Liver (tissue), 9 donors: Measurements from ENCODE around the gene PGPEP1. TPM values are rescaled to one million over a fixed set of nuclear protein-coding genes. Genes with fewer than 3 reads are reported as not detected.

Experiments
- DNase-seq: peaks from one replicate; pipeline ENCODE4 v3.0.0-alpha.2; 2017; ENCODE audit warnings: low spot score
- H3K27ac ChIP-seq, 2 donors: one replicate each; pipeline ENCODE4 v1.7.0; 2013; ENCODE audit warnings: inconsistent platforms in 2 of 2, low read length in 2 of 2, control low read depth in 1 of 2, low read depth in 1 of 2, mild to moderate bottlenecking in 1 of 2
- H3K27me3 ChIP-seq, 4 donors: one replicate each; pipeline versions ENCODE4 v1.6.1 to v1.7.0; 2013; ENCODE audit warnings: low read length in 3 of 4, inconsistent platforms in 1 of 4, mild to moderate bottlenecking in 1 of 4, moderate library complexity in 1 of 4; ENCODE audit not compliant: control insufficient read depth in 4 of 4, insufficient read depth in 4 of 4
- H3K36me3 ChIP-seq, 4 donors: one replicate each; pipeline versions ENCODE4 v1.6.1 to v1.7.0; 2013; ENCODE audit warnings: low read length in 3 of 4, mild to moderate bottlenecking in 3 of 4, low read depth in 1 of 4, moderate library complexity in 1 of 4; ENCODE audit not compliant: control insufficient read depth in 4 of 4, insufficient read depth in 3 of 4
- H3K4me1 ChIP-seq, 4 donors: one replicate each; pipeline versions ENCODE4 v1.6.1 to v1.7.0; 2013; ENCODE audit warnings: low read length in 3 of 4, mild to moderate bottlenecking in 3 of 4, moderate library complexity in 1 of 4; ENCODE audit not compliant: control insufficient read depth in 4 of 4, insufficient read depth in 4 of 4
- H3K4me3 ChIP-seq, 3 donors: one replicate each; pipeline versions ENCODE4 v1.6.1 to v1.7.0; 2013; ENCODE audit warnings: low read length in 3 of 3, control low read depth in 1 of 3, low read depth in 1 of 3, mild to moderate bottlenecking in 1 of 3
- H3K9ac ChIP-seq, 2 donors: one replicate each; pipeline ENCODE4 v1.7.0; 2013; ENCODE audit warnings: low read length in 2 of 2, mild to moderate bottlenecking in 2 of 2, moderate library complexity in 2 of 2, control low read depth in 1 of 2, low read depth in 1 of 2
- H3K9me3 ChIP-seq, 4 donors: one replicate each; pipeline versions ENCODE4 v1.6.1 to v1.7.0; 2013; ENCODE audit warnings: low read length in 3 of 4; ENCODE audit not compliant: control insufficient read depth in 4 of 4
- EGR1 ChIP-seq, 2 donors: IDR thresholded peaks; 2 replicates each; pipeline ENCODE4 v1.6.1; 2016 to 2018; ENCODE audit warnings: antibody characterized with exemption in 2 of 2, low read depth in 2 of 2
- FOXA1 ChIP-seq: IDR thresholded peaks from 2 replicates; pipeline ENCODE4 v1.6.1; 2016; ENCODE audit warnings: antibody characterized with exemption
- FOXA2 ChIP-seq: IDR thresholded peaks from 2 replicates; pipeline ENCODE4 v1.6.1; 2016; ENCODE audit warnings: antibody characterized with exemption
- HNF4A ChIP-seq, 2 donors: conservative IDR thresholded peaks; 2 replicates each; pipeline ENCODE4 v1.6.1; 2016; ENCODE audit warnings: antibody characterized with exemption in 2 of 2, mild to moderate bottlenecking in 2 of 2
- HNF4G ChIP-seq: IDR thresholded peaks from 2 replicates; pipeline ENCODE4 v1.6.1; 2016; ENCODE audit warnings: antibody characterized with exemption
- JUND ChIP-seq, 2 donors: IDR thresholded peaks; 2 replicates each; pipeline ENCODE4 v1.6.1; 2016; ENCODE audit warnings: antibody characterized with exemption in 2 of 2
- NR2F2 ChIP-seq: IDR thresholded peaks from 2 replicates; pipeline ENCODE4 v1.6.1; 2016; ENCODE audit warnings: antibody characterized with exemption
- RAD21 ChIP-seq, 2 donors: IDR thresholded peaks; 2 replicates each; pipeline ENCODE4 v1.6.1; 2016; ENCODE audit warnings: antibody characterized with exemption in 2 of 2, mild to moderate bottlenecking in 2 of 2
- RXRA ChIP-seq, 2 donors: IDR thresholded peaks; 2 replicates each; pipeline ENCODE4 v1.6.1; 2017 to 2018; ENCODE audit warnings: antibody characterized with exemption in 2 of 2, mild to moderate bottlenecking in 1 of 2
- SP1 ChIP-seq: IDR thresholded peaks from 2 replicates; pipeline ENCODE4 v1.6.1; 2018; ENCODE audit warnings: antibody characterized with exemption, mild to moderate bottlenecking
- YY1 ChIP-seq: IDR thresholded peaks from 2 replicates; pipeline ENCODE4 v1.6.1; 2016; ENCODE audit warnings: antibody characterized with exemption, mild to moderate bottlenecking
- WGBS: extraction: QIAGEN DNeasy Blood & Tissue Kit; methylation state at CpG from one replicate; pipeline ENCODE4 v1.1.7; 2013; 5-methylcytosine and 5-hydroxymethylcytosine counted together
- polyA plus RNA-seq, 2 donors: library from polyadenylated mRNA; stranded (reverse) in 1 of 2; unstranded in 1 of 2; fragments of 200-250 nt in 1 of 2; fragments of >200 nt in 1 of 2; fragmentation: Nextera tagmentation in 1 of 2; extraction: Ambion mirVana in 1 of 2; gene quantifications; one replicate each; pipeline versions ENCODE4 v1.2.1 to v1.2.3, GENCODE V29; 2013 to 2015
- total RNA-seq, 2 donors: library from RNA; depleted of rRNA; stranded (reverse); fragments of >200 nt; gene quantifications; one replicate each; pipeline ENCODE4 v1.2.3, GENCODE V29; 2014
- TF ChIP-seq, protein P1 (sequence below): fragments of 150-350 bp; IDR thresholded peaks from 2 replicates; pipeline ENCODE4 v1.5.1; 2017; ENCODE audit warnings: improper control_type of control experiment, low read depth, low read length; ENCODE audit not compliant: missing input control
- TF ChIP-seq, protein P2 (sequence below): IDR thresholded peaks from 2 replicates; pipeline ENCODE4 v1.6.1; 2016; ENCODE audit warnings: antibody characterized with exemption
- TF ChIP-seq, protein P3 (sequence below): IDR thresholded peaks from 2 replicates; pipeline ENCODE4 v1.6.1; 2016; ENCODE audit warnings: antibody characterized with exemption
- TF ChIP-seq, protein P4 (sequence below): IDR thresholded peaks from 2 replicates; pipeline ENCODE4 v1.6.1; 2016; ENCODE audit warnings: antibody characterized with exemption
- TF ChIP-seq, protein P5 (sequence below): IDR thresholded peaks from 2 replicates; pipeline ENCODE4 v1.6.1; 2016; ENCODE audit warnings: antibody characterized with exemption, mild to moderate bottlenecking
- donor health status: healthy.
- donor health status: healthy.
- donor health status: healthy.
- donor health status: healthy.
- donor health status: healthy.

The PGPEP1 gene
- total and polyA plus RNA-seq, 4 donors, result 15.8 to 48.3 (median 26.2) TPM

DNA sequence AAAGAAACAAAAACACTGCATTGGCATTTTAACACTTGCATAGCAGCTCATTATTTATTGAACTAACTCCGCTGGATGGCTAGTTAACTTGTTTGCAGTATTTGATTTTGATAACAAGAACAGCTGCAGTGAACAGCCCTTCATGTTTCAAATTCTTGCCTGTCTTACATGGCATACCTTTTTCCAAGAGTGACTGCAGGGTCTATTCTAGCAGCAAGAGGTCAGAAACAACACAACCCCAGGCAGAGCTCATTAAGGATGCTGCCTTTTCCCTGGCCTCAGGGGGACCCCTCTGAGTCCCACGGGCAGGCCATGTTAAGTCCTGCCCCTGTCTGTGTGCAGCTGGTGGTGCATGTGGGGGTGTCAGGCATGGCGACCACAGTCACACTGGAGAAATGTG lies 16.6 kb downstream of the PGPEP1 start:
- TF ChIP-seq SP1 (peak; percentile 0), HNF4A (conservative IDR thresholded peaks at IDR 0.05) (no peak)
- Histone ChIP-seq H3K9me3 (no peaks in the 10 kb centered on the region), H3K4me1 (peaks cover 6 to 11% (median 8%) of the 10 kb centered on the region in 4 donors), H3K36me3 (peaks cover 7 to 34% (median 21%) of the 10 kb centered on the region in 4 donors), H3K4me3 (no peak overlapping the region), H3K27me3 (no peaks in the 10 kb centered on the region), H3K9ac (no peak overlapping the region), H3K27ac (no peak overlapping the region)
- WGBS, result 93% methylated on average over 3 of the region's 3 CpGs
- DNase-seq, result no peak

DNA sequence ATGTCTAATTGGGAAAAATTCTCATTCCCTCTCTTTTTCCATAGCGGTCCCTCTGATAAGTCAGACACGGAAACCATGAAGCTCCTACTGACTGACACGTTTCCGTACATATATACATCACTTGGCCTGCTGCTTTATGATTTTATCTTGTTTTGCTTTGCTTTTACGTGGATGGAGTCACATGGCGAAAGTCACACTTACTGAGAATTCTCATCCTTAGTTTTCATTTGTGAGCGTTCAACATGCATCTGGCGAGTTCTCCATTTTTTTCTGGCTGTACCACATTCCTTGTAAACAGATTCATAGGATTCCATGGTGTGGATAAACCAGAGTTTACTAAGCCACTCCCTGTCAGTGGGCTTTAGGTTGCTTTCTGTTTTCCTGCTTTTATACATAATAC lies 21.2 kb downstream of the PGPEP1 start:
- Histone ChIP-seq H3K27me3 (no peaks in the 10 kb centered on the region), H3K36me3 (peaks cover 3 to 31% (median 19%) of the 10 kb centered on the region in 4 donors), H3K4me1 (peaks cover 10 to 13% (median 12%) of the 10 kb centered on the region in 4 donors), H3K9ac (no peak overlapping the region), H3K4me3 (no peak overlapping the region), H3K9me3 (no peaks in the 10 kb centered on the region), H3K27ac (no peak overlapping the region)
- TF ChIP-seq JUND (IDR thresholded peaks at IDR 0.05) (no peak), HNF4A (conservative IDR thresholded peaks at IDR 0.05) (no peak), YY1 (no peak), RAD21 (IDR thresholded peaks at IDR 0.05) (no peak), FOXA1 (no peak), HNF4G (no peak), FOXA2 (no peak), SP1 (no peak), EGR1 (IDR thresholded peaks at IDR 0.05; ENCODE audit: low read depth in 2 of 2) (no peak), RXRA (IDR thresholded peaks at IDR 0.05) (no peak)
- TF ChIP-seq, protein P1, sequence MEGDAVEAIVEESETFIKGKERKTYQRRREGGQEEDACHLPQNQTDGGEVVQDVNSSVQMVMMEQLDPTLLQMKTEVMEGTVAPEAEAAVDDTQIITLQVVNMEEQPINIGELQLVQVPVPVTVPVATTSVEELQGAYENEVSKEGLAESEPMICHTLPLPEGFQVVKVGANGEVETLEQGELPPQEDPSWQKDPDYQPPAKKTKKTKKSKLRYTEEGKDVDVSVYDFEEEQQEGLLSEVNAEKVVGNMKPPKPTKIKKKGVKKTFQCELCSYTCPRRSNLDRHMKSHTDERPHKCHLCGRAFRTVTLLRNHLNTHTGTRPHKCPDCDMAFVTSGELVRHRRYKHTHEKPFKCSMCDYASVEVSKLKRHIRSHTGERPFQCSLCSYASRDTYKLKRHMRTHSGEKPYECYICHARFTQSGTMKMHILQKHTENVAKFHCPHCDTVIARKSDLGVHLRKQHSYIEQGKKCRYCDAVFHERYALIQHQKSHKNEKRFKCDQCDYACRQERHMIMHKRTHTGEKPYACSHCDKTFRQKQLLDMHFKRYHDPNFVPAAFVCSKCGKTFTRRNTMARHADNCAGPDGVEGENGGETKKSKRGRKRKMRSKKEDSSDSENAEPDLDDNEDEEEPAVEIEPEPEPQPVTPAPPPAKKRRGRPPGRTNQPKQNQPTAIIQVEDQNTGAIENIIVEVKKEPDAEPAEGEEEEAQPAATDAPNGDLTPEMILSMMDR, result no peak
- TF ChIP-seq, protein P2, sequence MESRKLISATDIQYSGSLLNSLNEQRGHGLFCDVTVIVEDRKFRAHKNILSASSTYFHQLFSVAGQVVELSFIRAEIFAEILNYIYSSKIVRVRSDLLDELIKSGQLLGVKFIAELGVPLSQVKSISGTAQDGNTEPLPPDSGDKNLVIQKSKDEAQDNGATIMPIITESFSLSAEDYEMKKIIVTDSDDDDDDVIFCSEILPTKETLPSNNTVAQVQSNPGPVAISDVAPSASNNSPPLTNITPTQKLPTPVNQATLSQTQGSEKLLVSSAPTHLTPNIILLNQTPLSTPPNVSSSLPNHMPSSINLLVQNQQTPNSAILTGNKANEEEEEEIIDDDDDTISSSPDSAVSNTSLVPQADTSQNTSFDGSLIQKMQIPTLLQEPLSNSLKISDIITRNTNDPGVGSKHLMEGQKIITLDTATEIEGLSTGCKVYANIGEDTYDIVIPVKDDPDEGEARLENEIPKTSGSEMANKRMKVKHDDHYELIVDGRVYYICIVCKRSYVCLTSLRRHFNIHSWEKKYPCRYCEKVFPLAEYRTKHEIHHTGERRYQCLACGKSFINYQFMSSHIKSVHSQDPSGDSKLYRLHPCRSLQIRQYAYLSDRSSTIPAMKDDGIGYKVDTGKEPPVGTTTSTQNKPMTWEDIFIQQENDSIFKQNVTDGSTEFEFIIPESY, result no peak
- TF ChIP-seq, protein P3, sequence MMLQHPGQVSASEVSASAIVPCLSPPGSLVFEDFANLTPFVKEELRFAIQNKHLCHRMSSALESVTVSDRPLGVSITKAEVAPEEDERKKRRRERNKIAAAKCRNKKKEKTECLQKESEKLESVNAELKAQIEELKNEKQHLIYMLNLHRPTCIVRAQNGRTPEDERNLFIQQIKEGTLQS, result no peak
- TF ChIP-seq, protein P4, sequence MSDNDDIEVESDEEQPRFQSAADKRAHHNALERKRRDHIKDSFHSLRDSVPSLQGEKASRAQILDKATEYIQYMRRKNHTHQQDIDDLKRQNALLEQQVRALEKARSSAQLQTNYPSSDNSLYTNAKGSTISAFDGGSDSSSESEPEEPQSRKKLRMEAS, result no peak
- DNase-seq, result no peak
- 96% methylated on average over 8 of the region's 8 CpGs for WGBS

DNA sequence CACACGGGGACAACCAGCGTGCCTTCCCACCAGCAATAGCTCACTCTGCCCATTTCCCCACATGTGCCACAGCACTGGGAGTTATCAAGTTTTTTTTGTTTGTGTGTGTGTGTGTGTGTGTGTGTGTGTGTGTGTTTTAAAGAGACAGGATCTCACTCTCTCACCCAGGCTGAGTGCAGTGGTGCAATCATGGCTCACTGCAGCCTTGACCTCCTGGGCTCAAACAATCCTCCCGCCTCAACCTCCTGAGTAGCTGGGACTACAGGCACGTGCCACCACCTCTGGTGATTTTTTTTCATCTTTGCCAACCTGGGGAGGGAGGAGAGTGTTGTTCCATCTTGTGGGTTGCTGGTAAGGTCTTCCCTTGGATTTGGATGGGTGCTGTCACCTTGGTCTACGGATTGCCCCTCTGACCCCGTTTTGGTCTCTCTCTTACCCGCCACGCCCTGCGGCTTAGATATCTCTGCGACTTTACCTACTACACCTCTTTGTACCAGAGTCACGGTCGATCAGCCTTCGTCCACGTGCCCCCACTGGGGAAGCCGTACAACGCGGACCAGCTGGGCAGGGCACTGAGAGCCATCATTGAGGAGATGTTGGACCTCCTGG lies 22.6 kb downstream of the PGPEP1 start:
- H3K27ac ChIP-seq, result peak overlapping the region in 1 of 2 donors; percentile 56
- no peaks in the 10 kb centered on the region for H3K9me3 ChIP-seq
- H3K4me1 ChIP-seq, result peaks cover 2 to 5% (median 3%) of the 10 kb centered on the region in 4 donors
- DNase-seq, result no peak
- no peak overlapping the region for H3K4me3 ChIP-seq
- H3K9ac ChIP-seq, result no peak overlapping the region
- no peaks in the 10 kb centered on the region for H3K27me3 ChIP-seq
- 89% methylated on average over 17 of the region's 17 CpGs for WGBS
- peaks cover 2 to 21% (median 14%) of the 10 kb centered on the region in 4 donors for H3K36me3 ChIP-seq
- TF ChIP-seq RXRA (IDR thresholded peaks at IDR 0.05) (peak; percentile 53 to 56), EGR1 (IDR thresholded peaks at IDR 0.05; ENCODE audit: low read depth in 2 of 2) (no peak), HNF4A (conservative IDR thresholded peaks at IDR 0.05) (peak; percentile 30 to 33), YY1 (no peak), NR2F2 (peak; percentile 11)
- TF ChIP-seq, protein P4, result peak; percentile 28
- TF ChIP-seq, protein P5, sequence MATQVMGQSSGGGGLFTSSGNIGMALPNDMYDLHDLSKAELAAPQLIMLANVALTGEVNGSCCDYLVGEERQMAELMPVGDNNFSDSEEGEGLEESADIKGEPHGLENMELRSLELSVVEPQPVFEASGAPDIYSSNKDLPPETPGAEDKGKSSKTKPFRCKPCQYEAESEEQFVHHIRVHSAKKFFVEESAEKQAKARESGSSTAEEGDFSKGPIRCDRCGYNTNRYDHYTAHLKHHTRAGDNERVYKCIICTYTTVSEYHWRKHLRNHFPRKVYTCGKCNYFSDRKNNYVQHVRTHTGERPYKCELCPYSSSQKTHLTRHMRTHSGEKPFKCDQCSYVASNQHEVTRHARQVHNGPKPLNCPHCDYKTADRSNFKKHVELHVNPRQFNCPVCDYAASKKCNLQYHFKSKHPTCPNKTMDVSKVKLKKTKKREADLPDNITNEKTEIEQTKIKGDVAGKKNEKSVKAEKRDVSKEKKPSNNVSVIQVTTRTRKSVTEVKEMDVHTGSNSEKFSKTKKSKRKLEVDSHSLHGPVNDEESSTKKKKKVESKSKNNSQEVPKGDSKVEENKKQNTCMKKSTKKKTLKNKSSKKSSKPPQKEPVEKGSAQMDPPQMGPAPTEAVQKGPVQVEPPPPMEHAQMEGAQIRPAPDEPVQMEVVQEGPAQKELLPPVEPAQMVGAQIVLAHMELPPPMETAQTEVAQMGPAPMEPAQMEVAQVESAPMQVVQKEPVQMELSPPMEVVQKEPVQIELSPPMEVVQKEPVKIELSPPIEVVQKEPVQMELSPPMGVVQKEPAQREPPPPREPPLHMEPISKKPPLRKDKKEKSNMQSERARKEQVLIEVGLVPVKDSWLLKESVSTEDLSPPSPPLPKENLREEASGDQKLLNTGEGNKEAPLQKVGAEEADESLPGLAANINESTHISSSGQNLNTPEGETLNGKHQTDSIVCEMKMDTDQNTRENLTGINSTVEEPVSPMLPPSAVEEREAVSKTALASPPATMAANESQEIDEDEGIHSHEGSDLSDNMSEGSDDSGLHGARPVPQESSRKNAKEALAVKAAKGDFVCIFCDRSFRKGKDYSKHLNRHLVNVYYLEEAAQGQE, result no peak
- TF ChIP-seq, protein P3, result no peak
- TF ChIP-seq, protein P1, result no peak
